ENCODE results near the gene RAX2. TPM values are rescaled to one million over a fixed set of nuclear protein-coding genes. Genes with fewer than 3 reads are reported as not detected.
"Not testable (repeated sequence)": the region's sequence is repeated elsewhere in the genome, so short reads cannot be mapped to it uniquely, and the experiment has no call there.

The RAX2 gene
- total RNA-seq, 1 experiment from 2014 or later: not detected

DNA sequence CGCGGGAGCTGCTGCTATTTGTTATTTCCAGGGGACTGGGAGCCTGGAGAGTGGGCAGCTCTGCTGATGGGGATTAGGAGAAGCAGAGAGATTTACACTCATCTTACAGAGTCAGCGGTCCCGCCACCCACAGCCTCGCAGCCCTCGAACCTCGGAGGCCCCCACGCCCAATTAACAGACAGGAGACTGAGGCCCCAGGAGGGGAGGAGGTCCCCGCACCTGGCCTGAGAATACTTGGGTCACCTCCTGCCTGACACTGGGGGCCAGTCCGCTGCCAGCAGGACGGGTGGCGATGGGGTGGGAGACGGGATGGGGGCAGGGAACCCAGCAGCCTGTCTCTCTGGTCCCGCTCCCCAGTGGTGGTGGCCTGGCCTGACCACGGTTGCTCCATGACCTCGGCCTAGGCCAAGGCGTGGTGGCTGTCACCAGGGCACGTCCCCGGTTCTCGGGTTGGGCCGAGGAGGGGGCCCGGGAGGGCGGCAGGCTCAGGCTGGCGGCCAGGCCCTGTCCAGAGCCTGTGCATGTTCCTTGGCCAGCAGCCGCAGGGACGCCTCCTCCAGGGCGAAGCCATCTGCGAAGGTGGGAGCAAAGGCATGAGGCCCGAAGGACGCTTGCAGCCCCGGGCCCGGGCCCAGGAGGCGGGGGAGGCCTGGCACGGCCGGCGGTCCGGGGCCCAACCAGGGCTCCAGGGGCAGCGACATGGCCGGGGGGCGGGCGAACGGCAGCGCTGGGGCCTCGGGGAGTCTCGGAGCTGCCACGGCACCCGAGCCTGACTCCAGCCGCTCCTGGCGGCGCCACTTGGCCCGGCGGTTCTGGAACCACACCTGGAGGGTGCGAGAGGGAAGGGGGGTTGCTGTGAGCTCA, 1.7 kb downstream of the RAX2 start:
- no peak for DNase-seq
- H3K9ac ChIP-seq (ENCODE audit: low read length): no peak overlapping the region

DNA sequence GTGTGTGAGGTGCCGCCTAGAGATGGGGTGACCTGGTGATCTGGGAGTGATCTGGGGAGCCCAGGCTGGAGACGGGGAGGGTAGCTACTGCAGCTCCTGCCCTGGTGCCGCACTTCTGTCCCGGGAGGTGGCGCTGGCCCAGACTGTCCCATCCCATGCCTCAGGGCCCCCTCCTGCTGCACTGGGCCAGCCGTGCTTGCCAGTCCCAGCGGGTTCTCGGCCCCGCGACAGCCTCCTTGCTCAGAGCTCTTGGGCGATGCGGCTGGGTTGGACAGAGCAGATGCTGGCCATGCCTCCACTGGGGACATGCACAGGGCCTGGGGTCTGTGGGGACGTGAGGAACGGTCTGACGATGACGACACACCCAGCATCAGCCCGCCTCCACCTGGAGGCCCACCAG, 2.5 kb downstream of the RAX2 start:
- no peaks in the 10 kb centered on the region for H3K4me1 ChIP-seq (ENCODE audit: low read length)
- no peak overlapping the region for H3K4me2 ChIP-seq (ENCODE audit: low read depth, low read length, poor library complexity, severe bottlenecking)
- H3K79me2 ChIP-seq (ENCODE audit: low read length): no peaks in the 10 kb centered on the region
- no peak overlapping the region for H3K4me3 ChIP-seq (ENCODE audit: low read length)
- DNase-seq: no peak
- H3K27me3 ChIP-seq (ENCODE audit: low read length): no peaks in the 10 kb centered on the region
- no peaks in the 10 kb centered on the region for H3K9me2 ChIP-seq (replicated peaks; ENCODE audit: insufficient read depth, low read length)
- no peak overlapping the region for H2AFZ ChIP-seq (ENCODE audit: low read length)
- H4K20me1 ChIP-seq (ENCODE audit: insufficient read depth, low read depth, low read length): no peaks in the 10 kb centered on the region
- H3K27ac ChIP-seq (ENCODE audit: low read length): no peak overlapping the region
- no peaks in the 10 kb centered on the region for H3K9me3 ChIP-seq (ENCODE audit: low read length)
- H3K36me3 ChIP-seq (ENCODE audit: insufficient read depth, low read length): no peaks in the 10 kb centered on the region
- H3K9ac ChIP-seq (ENCODE audit: low read length): no peak overlapping the region

More for the DNA sequence above, 1.7 kb downstream of the RAX2 start:
- no peak overlapping the region for H3K4me3 ChIP-seq (ENCODE audit: low read length)
- no peak overlapping the region for H3K4me2 ChIP-seq (ENCODE audit: low read depth, low read length, poor library complexity, severe bottlenecking)
- no peaks in the 10 kb centered on the region for H4K20me1 ChIP-seq (ENCODE audit: insufficient read depth, low read depth, low read length)
- H3K36me3 ChIP-seq (ENCODE audit: insufficient read depth, low read length): no peaks in the 10 kb centered on the region
- H3K9me3 ChIP-seq (ENCODE audit: low read length): no peaks in the 10 kb centered on the region
- no peaks in the 10 kb centered on the region for H3K27me3 ChIP-seq (ENCODE audit: low read length)
- H3K27ac ChIP-seq (ENCODE audit: low read length): no peak overlapping the region
- H3K9me2 ChIP-seq (replicated peaks; ENCODE audit: insufficient read depth, low read length): no peaks in the 10 kb centered on the region
- H2AFZ ChIP-seq (ENCODE audit: low read length): no peak overlapping the region
- H3K79me2 ChIP-seq (ENCODE audit: low read length): no peaks in the 10 kb centered on the region
- H3K4me1 ChIP-seq (ENCODE audit: low read length): no peaks in the 10 kb centered on the region

DNA sequence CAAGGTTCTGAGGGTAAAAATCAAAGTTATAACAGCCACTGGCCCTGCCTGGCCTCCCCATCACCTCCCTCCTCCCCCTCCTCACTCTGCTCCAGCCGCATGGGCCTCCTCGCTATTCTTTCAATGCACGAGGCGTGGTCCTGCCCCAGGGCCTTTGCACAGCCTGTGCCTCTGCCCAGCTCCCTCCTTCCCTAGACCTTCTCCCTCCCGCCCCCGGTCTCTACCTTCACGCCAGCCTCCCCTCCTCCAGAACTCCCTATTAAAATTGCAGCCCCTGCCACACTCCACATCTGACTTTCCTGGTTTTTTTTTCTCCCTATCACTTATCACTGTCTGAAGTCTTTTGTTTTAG, 3.3 kb downstream of the RAX2 start:
- H3K4me1 ChIP-seq (ENCODE audit: low read length): no peaks in the 10 kb centered on the region
- H3K9ac ChIP-seq (ENCODE audit: low read length): no peak overlapping the region
- no peaks in the 10 kb centered on the region for H3K79me2 ChIP-seq (ENCODE audit: low read length)
- H4K20me1 ChIP-seq (ENCODE audit: insufficient read depth, low read depth, low read length): no peaks in the 10 kb centered on the region
- H3K9me2 ChIP-seq (replicated peaks; ENCODE audit: insufficient read depth, low read length): no peaks in the 10 kb centered on the region
- no peak overlapping the region for H2AFZ ChIP-seq (ENCODE audit: low read length)
- no peak for DNase-seq
- no peaks in the 10 kb centered on the region for H3K36me3 ChIP-seq (ENCODE audit: insufficient read depth, low read length)
- H3K4me3 ChIP-seq (ENCODE audit: low read length): no peak overlapping the region
- no peak overlapping the region for H3K4me2 ChIP-seq (ENCODE audit: low read depth, low read length, poor library complexity, severe bottlenecking)
- no peaks in the 10 kb centered on the region for H3K27me3 ChIP-seq (ENCODE audit: low read length)
- H3K27ac ChIP-seq (ENCODE audit: low read length): no peak overlapping the region
- no peaks in the 10 kb centered on the region for H3K9me3 ChIP-seq (ENCODE audit: low read length)

DNA sequence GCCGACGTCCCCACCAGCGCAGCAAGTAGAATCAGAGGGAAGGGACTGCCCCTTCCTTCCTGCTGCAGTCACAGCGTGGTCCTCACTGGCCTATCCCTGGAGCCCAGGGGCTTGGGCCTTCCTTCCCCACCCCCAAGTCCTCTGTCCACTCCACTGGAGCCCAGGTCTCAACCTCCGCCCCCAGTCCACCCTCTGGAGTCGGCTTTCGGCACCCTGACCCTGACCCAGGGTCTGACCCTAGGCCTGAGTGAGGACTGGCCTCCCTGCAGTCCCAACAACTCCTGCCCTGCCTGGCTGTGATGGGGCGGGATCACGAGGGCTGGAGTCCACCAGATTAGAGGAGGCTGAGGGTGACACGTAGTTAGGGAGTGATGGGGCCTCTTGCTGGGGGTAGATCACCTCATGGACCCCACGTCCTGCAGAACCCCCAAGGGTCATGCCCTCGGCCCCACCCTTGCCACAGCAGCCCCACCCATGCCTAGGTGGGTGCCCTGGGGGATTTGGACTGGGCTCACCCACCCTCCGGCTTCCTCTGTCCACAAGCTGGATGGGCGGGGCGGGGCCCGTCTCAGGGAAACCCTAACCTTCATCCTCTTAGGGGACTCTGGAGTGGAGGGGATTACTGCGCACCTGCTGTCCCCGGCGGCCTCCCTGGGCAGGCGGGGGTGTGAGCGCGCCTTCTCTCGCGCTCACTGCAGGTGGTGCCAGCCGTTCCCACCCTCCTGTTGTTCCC, 3.8 kb downstream of the RAX2 start:
- Histone ChIP-seq H3K27me3 (ENCODE audit: low read length) (no peaks in the 10 kb centered on the region), H3K9me3 (ENCODE audit: low read length) (no peaks in the 10 kb centered on the region), H3K9me2 (replicated peaks; ENCODE audit: insufficient read depth, low read length) (no peaks in the 10 kb centered on the region), H3K4me3 (ENCODE audit: low read length) (no peak overlapping the region), H3K79me2 (ENCODE audit: low read length) (peaks cover 3% of the 10 kb centered on the region), H3K36me3 (ENCODE audit: insufficient read depth, low read length) (no peaks in the 10 kb centered on the region), H4K20me1 (ENCODE audit: insufficient read depth, low read depth, low read length) (no peaks in the 10 kb centered on the region), H3K4me1 (ENCODE audit: low read length) (peaks cover 3% of the 10 kb centered on the region), H2AFZ (ENCODE audit: low read length) (no peak overlapping the region), H3K4me2 (ENCODE audit: low read depth, low read length, poor library complexity, severe bottlenecking) (no peak overlapping the region), H3K27ac (ENCODE audit: low read length) (no peak overlapping the region), H3K9ac (ENCODE audit: low read length) (no peak overlapping the region)
- DNase-seq: no peak

DNA sequence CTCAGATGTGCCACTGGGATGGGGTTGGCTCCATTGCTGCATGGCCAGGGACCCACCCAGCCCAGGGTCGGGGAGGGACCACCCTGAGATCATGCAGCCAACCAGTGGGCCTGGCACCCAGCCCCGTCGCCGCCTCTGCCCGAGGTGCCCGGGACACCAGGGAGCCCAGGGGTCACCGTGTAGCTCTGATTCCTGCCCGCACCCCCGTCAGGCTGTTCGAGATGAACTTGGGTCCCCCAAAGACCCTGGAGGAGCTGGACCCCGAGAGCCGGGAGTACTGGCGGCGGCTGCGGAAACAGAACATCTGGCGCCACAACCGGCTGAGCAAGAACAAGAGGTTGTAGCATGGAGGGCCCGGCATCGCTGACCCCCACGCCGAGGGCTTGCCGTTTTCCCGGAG, 5.0 kb downstream of the RAX2 start:
- peaks cover 5% of the 10 kb centered on the region for H3K79me2 ChIP-seq (ENCODE audit: low read length)
- no peak for DNase-seq
- no peak overlapping the region for H3K4me3 ChIP-seq (ENCODE audit: low read length)
- H3K4me2 ChIP-seq (ENCODE audit: low read depth, low read length, poor library complexity, severe bottlenecking): no peak overlapping the region
- H3K36me3 ChIP-seq (ENCODE audit: insufficient read depth, low read length): no peaks in the 10 kb centered on the region
- H3K9ac ChIP-seq (ENCODE audit: low read length): no peak overlapping the region
- H3K9me2 ChIP-seq (replicated peaks; ENCODE audit: insufficient read depth, low read length): no peaks in the 10 kb centered on the region
- no peak overlapping the region for H3K27ac ChIP-seq (ENCODE audit: low read length)
- peaks cover 6% of the 10 kb centered on the region for H3K4me1 ChIP-seq (ENCODE audit: low read length)
- no peaks in the 10 kb centered on the region for H3K27me3 ChIP-seq (ENCODE audit: low read length)
- H4K20me1 ChIP-seq (ENCODE audit: insufficient read depth, low read depth, low read length): no peaks in the 10 kb centered on the region
- no peak overlapping the region for H2AFZ ChIP-seq (ENCODE audit: low read length)
- no peaks in the 10 kb centered on the region for H3K9me3 ChIP-seq (ENCODE audit: low read length)

DNA sequence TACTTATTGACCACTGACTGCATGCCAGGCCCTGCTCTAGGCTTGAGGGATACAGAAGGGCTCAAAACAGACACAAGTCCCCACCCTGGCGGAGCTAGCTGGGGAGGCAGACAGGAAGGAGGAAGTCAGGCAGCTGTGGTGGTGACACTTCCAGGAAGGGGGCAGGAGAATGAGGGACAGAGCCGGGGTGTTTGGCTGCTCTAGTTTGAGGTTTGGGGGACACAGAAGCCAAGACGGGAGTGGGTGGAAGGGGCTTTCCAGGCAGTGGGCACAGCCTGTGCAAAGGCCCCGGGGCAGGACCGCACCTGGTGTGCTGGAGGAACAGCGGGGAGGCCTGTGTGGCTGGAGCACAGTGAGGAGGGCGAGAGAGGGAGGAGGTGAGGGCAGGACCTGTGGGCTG, 5.5 kb downstream of the RAX2 start:
- no peak overlapping the region for H3K4me2 ChIP-seq (ENCODE audit: low read depth, low read length, poor library complexity, severe bottlenecking)
- DNase-seq: no peak
- no peaks in the 10 kb centered on the region for H4K20me1 ChIP-seq (ENCODE audit: insufficient read depth, low read depth, low read length)
- no peaks in the 10 kb centered on the region for H3K9me3 ChIP-seq (ENCODE audit: low read length)
- H3K4me3 ChIP-seq (ENCODE audit: low read length): no peak overlapping the region
- no peaks in the 10 kb centered on the region for H3K36me3 ChIP-seq (ENCODE audit: insufficient read depth, low read length)
- peaks cover 10% of the 10 kb centered on the region for H3K4me1 ChIP-seq (ENCODE audit: low read length)
- H2AFZ ChIP-seq (ENCODE audit: low read length): no peak overlapping the region
- H3K79me2 ChIP-seq (ENCODE audit: low read length): peaks cover 5% of the 10 kb centered on the region
- H3K27ac ChIP-seq (ENCODE audit: low read length): no peak overlapping the region
- no peaks in the 10 kb centered on the region for H3K9me2 ChIP-seq (replicated peaks; ENCODE audit: insufficient read depth, low read length)
- no peaks in the 10 kb centered on the region for H3K27me3 ChIP-seq (ENCODE audit: low read length)
- H3K9ac ChIP-seq (ENCODE audit: low read length): no peak overlapping the region

DNA sequence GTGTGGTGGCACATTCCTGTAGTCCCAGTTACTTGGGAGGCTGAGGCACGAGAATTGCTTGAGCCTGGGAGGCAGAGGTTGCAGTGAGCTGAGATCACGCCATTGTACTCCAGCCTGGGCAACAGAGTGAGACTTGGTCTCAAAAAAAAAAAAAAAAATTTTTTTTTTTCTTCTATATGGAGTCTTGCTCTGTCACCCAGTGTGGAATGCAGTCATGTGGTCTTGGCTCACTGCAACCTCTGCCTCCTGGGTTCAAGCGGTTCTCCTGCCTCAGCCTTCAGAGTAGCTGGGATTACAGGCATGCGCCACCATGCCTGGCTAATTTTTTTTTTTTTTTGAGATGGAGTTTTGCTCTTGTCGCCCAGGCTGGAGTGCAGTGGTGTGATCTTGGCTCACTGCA, 6.3 kb downstream of the RAX2 start:
- H4K20me1 ChIP-seq (ENCODE audit: insufficient read depth, low read depth, low read length); H3K9ac ChIP-seq (ENCODE audit: low read length); H3K27me3 ChIP-seq (ENCODE audit: low read length); H2AFZ ChIP-seq (ENCODE audit: low read length); H3K36me3 ChIP-seq (ENCODE audit: insufficient read depth, low read length); H3K9me2 ChIP-seq (replicated peaks; ENCODE audit: insufficient read depth, low read length); H3K4me2 ChIP-seq (ENCODE audit: low read depth, low read length, poor library complexity, severe bottlenecking); H3K4me3 ChIP-seq (ENCODE audit: low read length); H3K27ac ChIP-seq (ENCODE audit: low read length); H3K9me3 ChIP-seq (ENCODE audit: low read length); DNase-seq: not testable (repeated sequence)
- Histone ChIP-seq H3K79me2 (ENCODE audit: low read length) (peaks cover 12% of the 10 kb centered on the region), H3K4me1 (ENCODE audit: low read length) (peaks cover 13% of the 10 kb centered on the region)

DNA sequence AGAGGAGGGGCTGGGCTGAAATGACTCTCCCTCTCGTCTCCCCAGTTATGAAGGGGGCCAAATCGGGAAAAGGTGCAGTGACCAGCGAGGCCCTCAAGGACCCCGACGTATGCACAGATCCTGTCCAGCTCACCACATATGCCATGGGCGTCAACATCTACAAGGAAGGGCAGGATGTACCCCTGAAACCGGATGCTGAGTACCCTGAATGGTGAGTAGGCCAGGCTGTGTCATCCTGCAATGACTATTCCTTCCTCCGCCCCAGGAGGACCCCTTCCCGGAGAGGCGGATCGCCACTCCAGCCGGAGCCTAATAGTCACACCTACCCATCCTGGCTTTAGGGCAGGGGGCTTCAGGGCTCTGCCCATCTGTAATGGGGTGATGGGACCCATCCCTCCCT, 6.9 kb downstream of the RAX2 start:
- no peak overlapping the region for H2AFZ ChIP-seq (ENCODE audit: low read length)
- H4K20me1 ChIP-seq (ENCODE audit: insufficient read depth, low read depth, low read length): no peaks in the 10 kb centered on the region
- no peaks in the 10 kb centered on the region for H3K9me2 ChIP-seq (replicated peaks; ENCODE audit: insufficient read depth, low read length)
- no peak overlapping the region for H3K4me3 ChIP-seq (ENCODE audit: low read length)
- H3K9me3 ChIP-seq (ENCODE audit: low read length): no peaks in the 10 kb centered on the region
- H3K9ac ChIP-seq (ENCODE audit: low read length): no peak overlapping the region
- H3K27me3 ChIP-seq (ENCODE audit: low read length): no peaks in the 10 kb centered on the region
- H3K36me3 ChIP-seq (ENCODE audit: insufficient read depth, low read length): no peaks in the 10 kb centered on the region
- no peak overlapping the region for H3K27ac ChIP-seq (ENCODE audit: low read length)
- no peak overlapping the region for H3K4me2 ChIP-seq (ENCODE audit: low read depth, low read length, poor library complexity, severe bottlenecking)
- DNase-seq: no peak
- H3K4me1 ChIP-seq (ENCODE audit: low read length): peaks cover 16% of the 10 kb centered on the region
- H3K79me2 ChIP-seq (ENCODE audit: low read length): peaks cover 18% of the 10 kb centered on the region

Data from Karpas-422 (cell line).